GM23338 (cell line): Measurements from ENCODE around the gene TRAF4. TPM values are rescaled to one million over a fixed set of nuclear protein-coding genes. Genes with fewer than 3 reads are reported as not detected.

ENCODE experiments used
- ATAC-seq: fragments of 200-7000 bp; cut with Tn5 transposase; 3 replicates; pipeline ENCODE4 v1.9.1; 2020
- DNase-seq: peaks from one replicate; pipeline ENCODE4 v3.0.0-alpha.2; 2015; ENCODE audit warnings: low spot score
- H2AFZ ChIP-seq: fragments of 200-600 bp; sonication (generic); 2 replicates; pipeline ENCODE4 v1.8.0; 2016; ENCODE audit warnings: antibody characterized with exemption, mild to moderate bottlenecking, moderate library complexity
- H3F3A ChIP-seq: fragments of 200-600 bp; sonication (generic); replicated peaks from 2 replicates; pipeline ENCODE4 v1.8.0; 2017; ENCODE audit warnings: antibody characterized with exemption, mixed run types, low read depth
- H3K27ac ChIP-seq: fragments of 200-600 bp; sonication (generic); 2 replicates; pipeline ENCODE4 v1.6.1; 2016; ENCODE audit warnings: low read depth
- H3K27me3 ChIP-seq: fragments of 200-600 bp; sonication (generic); 2 replicates; pipeline ENCODE4 v1.8.0; 2016; ENCODE audit warnings: mild to moderate bottlenecking, mixed run types, moderate library complexity; ENCODE audit not compliant: insufficient read depth
- H3K36me3 ChIP-seq: fragments of 200-600 bp; sonication (generic); 2 replicates; pipeline ENCODE4 v1.8.0; 2016; ENCODE audit warnings: mild to moderate bottlenecking; ENCODE audit not compliant: insufficient read depth
- H3K4me1 ChIP-seq: fragments of 200-600 bp; sonication (generic); 2 replicates; pipeline ENCODE4 v1.8.0; 2016; ENCODE audit warnings: mild to moderate bottlenecking, moderate library complexity; ENCODE audit not compliant: insufficient read depth
- H3K4me2 ChIP-seq: fragments of 200-600 bp; sonication (generic); 2 replicates; pipeline ENCODE4 v1.7.1; 2017; ENCODE audit warnings: mixed run types
- H3K4me3 ChIP-seq: fragments of 200-600 bp; sonication (generic); 2 replicates; pipeline ENCODE4 v1.6.1; 2016; ENCODE audit warnings: mixed run types
- H3K79me2 ChIP-seq: fragments of 200-600 bp; sonication (generic); replicated peaks from 2 replicates; pipeline ENCODE4 v1.8.0; 2017; ENCODE audit warnings: mild to moderate bottlenecking; ENCODE audit not compliant: insufficient read depth
- H3K9me2 ChIP-seq: fragments of 200-600 bp; sonication (generic); 2 replicates; pipeline ENCODE4 v1.8.0; 2017; ENCODE audit not compliant: insufficient read depth
- H4K20me1 ChIP-seq: fragments of 200-600 bp; sonication (generic); replicated peaks from 2 replicates; pipeline ENCODE4 v1.8.0; 2017; ENCODE audit warnings: mild to moderate bottlenecking; ENCODE audit not compliant: insufficient read depth
- H3K27ac Mint-ChIP-seq: 2 replicates; pipeline ENCODE4 v1.8.0; 2020; ENCODE audit warnings: inconsistent platforms, mild to moderate bottlenecking, moderate library complexity, mixed read lengths
- H3K27me3 Mint-ChIP-seq: 3 replicates; pipeline ENCODE4 v1.8.0; 2022; ENCODE audit warnings: low read depth, mild to moderate bottlenecking, moderate library complexity, mixed read lengths, inconsistent platforms; ENCODE audit not compliant: insufficient read depth, poor library complexity
- H3K36me3 Mint-ChIP-seq: 3 replicates; pipeline ENCODE4 v1.8.0; 2021; ENCODE audit warnings: low read depth, mild to moderate bottlenecking, inconsistent platforms, moderate library complexity, mixed read lengths
- H3K4me1 Mint-ChIP-seq: 3 replicates; pipeline ENCODE4 v1.8.0; 2020; ENCODE audit warnings: mild to moderate bottlenecking, inconsistent platforms, mixed read lengths
- H3K4me3 Mint-ChIP-seq: 3 replicates; pipeline ENCODE4 v1.8.0; 2021; ENCODE audit warnings: moderate library complexity, mild to moderate bottlenecking, inconsistent platforms, mixed read lengths
- H3K9me3 Mint-ChIP-seq: 3 replicates; pipeline ENCODE4 v1.8.0; 2020; ENCODE audit warnings: moderate library complexity, mild to moderate bottlenecking, inconsistent platforms, mixed read lengths
- CREB1 ChIP-seq: fragments of 250-450 bp; sonication (Bioruptor Pico); IDR thresholded peaks from 2 replicates; pipeline ENCODE4 v1.5.0; 2020; ENCODE audit warnings: low read depth, mild to moderate bottlenecking, moderate library complexity
- EZH2phosphoT487 ChIP-seq: fragments of 200-600 bp; sonication (generic); IDR thresholded peaks from one replicate; pipeline ENCODE4 v1.8.1; 2018; ENCODE audit warnings: antibody characterized with exemption; ENCODE audit not compliant: unreplicated experiment
- JUNB ChIP-seq: IDR thresholded peaks from one replicate; pipeline ENCODE4 v1.6.1; 2016; ENCODE audit warnings: antibody characterized with exemption; ENCODE audit not compliant: unreplicated experiment
- NANOG ChIP-seq: IDR thresholded peaks from 2 replicates; pipeline ENCODE4 v1.6.1; 2016; ENCODE audit warnings: antibody characterized with exemption, borderline replicate concordance
- POLR2AphosphoS5 ChIP-seq: IDR thresholded peaks from 2 replicates; pipeline ENCODE4 v1.6.1; 2016; ENCODE audit warnings: antibody characterized with exemption, low read depth
- ZNF114 ChIP-seq: fragments of 250-450 bp; sonication (Bioruptor Pico); IDR thresholded peaks from 2 replicates; pipeline ENCODE4 v1.5.0; 2020; ENCODE audit warnings: mild to moderate bottlenecking, moderate library complexity
- polyA plus RNA-seq: library from polyadenylated mRNA; unstranded; fragments of >200 nt; fragmentation: Nextera tagmentation; extraction: Ambion mirVana; gene quantifications from 2 replicates; pipeline ENCODE4 v1.2.1, GENCODE V29; 2016
- total RNA-seq: library from RNA; depleted of rRNA; stranded (reverse); fragments of >200 nt; shearing (Covaris generic); gene quantifications from 2 replicates; pipeline ENCODE4 v1.2.3, GENCODE V29; 2014
- TF ChIP-seq, protein P1 (sequence below), 2 experiments: fragments of 200-600 bp in 1 of 2; sonication (generic) in 1 of 2; conservative IDR thresholded peaks; 2 replicates each; pipeline versions ENCODE4 v1.5.1 to v1.6.1; 2016 to 2017; ENCODE audit warnings: antibody characterized with exemption in 2 of 2, low read depth in 2 of 2, mild to moderate bottlenecking in 2 of 2, moderate library complexity in 1 of 2
- TF ChIP-seq, protein P2 (sequence below): fragments of 250-450 bp; sonication (Bioruptor Pico); IDR thresholded peaks from 2 replicates; pipeline ENCODE4 v1.5.0; 2020; ENCODE audit warnings: mild to moderate bottlenecking, moderate library complexity
- TF ChIP-seq, protein P3 (sequence below): IDR thresholded peaks from 2 replicates; pipeline ENCODE4 v1.6.1; 2016; ENCODE audit warnings: antibody characterized with exemption

Gene TRAF4
- total and polyA plus RNA-seq, 2 experiments from 2014 or later, result 63.5 to 152 TPM

DNA sequence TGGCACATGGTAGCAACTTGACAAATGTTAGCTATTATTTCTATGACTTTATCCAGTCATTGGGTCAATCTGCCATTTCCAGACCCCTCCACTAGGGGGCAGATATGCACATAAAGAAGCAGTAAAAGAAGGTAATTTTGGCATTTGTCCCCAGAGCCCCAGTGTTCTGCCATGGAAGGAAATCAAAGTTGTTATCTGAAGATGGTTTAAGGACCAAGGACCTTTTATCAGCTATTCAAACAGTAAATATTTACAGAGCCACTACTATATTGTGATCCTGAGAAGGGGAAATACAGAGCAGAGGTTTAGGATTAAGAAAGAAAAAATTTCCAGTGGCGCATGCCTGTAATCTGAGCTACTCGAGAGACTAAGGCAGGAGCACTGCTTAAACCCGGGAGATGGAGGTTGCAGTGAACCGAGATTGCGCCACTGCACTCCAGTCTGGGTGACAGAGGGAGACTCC is 20.0 kb downstream of the TRAF4 start:
- H3K9me2 ChIP-seq, result no peaks in the 10 kb centered on the region
- DNase-seq, result peak; percentile 89
- H3K27me3 ChIP-seq, result no peaks in the 10 kb centered on the region
- H3K9me3 Mint-ChIP-seq, result no peaks in the 10 kb centered on the region; the same call in 2 of the 3 replicates
- H3K4me3 Mint-ChIP-seq, result no peak overlapping the region
- H3K36me3 Mint-ChIP-seq, result peaks cover 53% of the 10 kb centered on the region
- peaks cover 55% of the 10 kb centered on the region for H3F3A ChIP-seq
- H4K20me1 ChIP-seq, result no peaks in the 10 kb centered on the region; the same call in 1 of the 2 replicates
- H3K4me1 Mint-ChIP-seq, result peaks cover 49% of the 10 kb centered on the region
- H2AFZ ChIP-seq, result no peak overlapping the region
- H3K4me3 ChIP-seq, result no peak overlapping the region
- ATAC-seq, result no peak; the same call in 1 of the 3 replicates
- no peak for TF ChIP-seq NANOG
- TF ChIP-seq, protein P1, sequence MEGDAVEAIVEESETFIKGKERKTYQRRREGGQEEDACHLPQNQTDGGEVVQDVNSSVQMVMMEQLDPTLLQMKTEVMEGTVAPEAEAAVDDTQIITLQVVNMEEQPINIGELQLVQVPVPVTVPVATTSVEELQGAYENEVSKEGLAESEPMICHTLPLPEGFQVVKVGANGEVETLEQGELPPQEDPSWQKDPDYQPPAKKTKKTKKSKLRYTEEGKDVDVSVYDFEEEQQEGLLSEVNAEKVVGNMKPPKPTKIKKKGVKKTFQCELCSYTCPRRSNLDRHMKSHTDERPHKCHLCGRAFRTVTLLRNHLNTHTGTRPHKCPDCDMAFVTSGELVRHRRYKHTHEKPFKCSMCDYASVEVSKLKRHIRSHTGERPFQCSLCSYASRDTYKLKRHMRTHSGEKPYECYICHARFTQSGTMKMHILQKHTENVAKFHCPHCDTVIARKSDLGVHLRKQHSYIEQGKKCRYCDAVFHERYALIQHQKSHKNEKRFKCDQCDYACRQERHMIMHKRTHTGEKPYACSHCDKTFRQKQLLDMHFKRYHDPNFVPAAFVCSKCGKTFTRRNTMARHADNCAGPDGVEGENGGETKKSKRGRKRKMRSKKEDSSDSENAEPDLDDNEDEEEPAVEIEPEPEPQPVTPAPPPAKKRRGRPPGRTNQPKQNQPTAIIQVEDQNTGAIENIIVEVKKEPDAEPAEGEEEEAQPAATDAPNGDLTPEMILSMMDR (conservative IDR thresholded peaks at IDR 0.05; ENCODE audit: low read depth in 2 of 2), result peak; percentile 77 to 98
- no peak overlapping the region for H3K4me2 ChIP-seq
- peak overlapping the region; percentile 71; the same call in 1 of the 2 replicates for H3K27ac Mint-ChIP-seq
- no peak overlapping the region for H3K27ac ChIP-seq
- peaks cover 14% of the 10 kb centered on the region for H3K27me3 Mint-ChIP-seq
- H3K4me1 ChIP-seq, result peaks cover 37% of the 10 kb centered on the region
- peaks cover 42% of the 10 kb centered on the region for H3K79me2 ChIP-seq
- peaks cover 13% of the 10 kb centered on the region; the same call in 1 of the 2 replicates for H3K36me3 ChIP-seq

DNA sequence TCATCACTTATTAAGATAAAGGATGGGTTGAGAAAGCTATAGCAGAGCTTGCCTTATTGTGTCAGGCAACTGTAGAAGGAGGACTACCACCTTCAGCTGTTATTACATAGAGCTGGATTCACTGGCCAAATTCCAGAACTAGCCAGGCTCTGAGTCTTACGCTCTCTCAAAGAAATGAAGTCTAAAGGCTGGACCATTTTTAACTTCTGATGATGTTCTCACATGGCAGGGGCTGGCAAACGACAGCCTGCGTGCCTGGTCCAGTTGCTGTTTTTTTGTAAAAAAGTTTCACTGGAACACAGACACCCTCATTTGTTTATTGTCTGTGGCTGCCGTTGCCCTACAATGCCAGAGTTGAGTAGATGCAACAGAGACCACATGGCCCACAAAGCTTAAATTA is 21.2 kb downstream of the TRAF4 start:
- peaks cover 53% of the 10 kb centered on the region for H3F3A ChIP-seq
- peaks cover 2% of the 10 kb centered on the region for H4K20me1 ChIP-seq
- peaks cover 48% of the 10 kb centered on the region for H3K36me3 Mint-ChIP-seq
- no peak overlapping the region for H3K4me3 ChIP-seq
- H3K4me1 ChIP-seq, result peaks cover 32% of the 10 kb centered on the region
- no peak overlapping the region for H3K4me3 Mint-ChIP-seq
- H3K9me3 Mint-ChIP-seq, result no peaks in the 10 kb centered on the region
- H3K9me2 ChIP-seq, result no peaks in the 10 kb centered on the region
- peaks cover 13% of the 10 kb centered on the region; the same call in 1 of the 2 replicates for H3K36me3 ChIP-seq
- H3K27me3 Mint-ChIP-seq, result peaks cover 11% of the 10 kb centered on the region
- DNase-seq (no peak), ATAC-seq (no peak)
- no peak overlapping the region for H3K4me2 ChIP-seq
- H3K27me3 ChIP-seq, result no peaks in the 10 kb centered on the region
- H3K27ac ChIP-seq, result peak overlapping the region; percentile 84; the same call in 1 of the 2 replicates
- H3K4me1 Mint-ChIP-seq, result peaks cover 45% of the 10 kb centered on the region
- H3K79me2 ChIP-seq, result peaks cover 48% of the 10 kb centered on the region
- H2AFZ ChIP-seq, result no peak overlapping the region
- no peak overlapping the region for H3K27ac Mint-ChIP-seq
- TF ChIP-seq NANOG (no peak), POLR2AphosphoS5 (no peak), EZH2phosphoT487 (no peak), JUNB (no peak), CREB1 (CRISPR knock-in tag) (no peak), ZNF114 (CRISPR knock-in tag) (no peak)
- TF ChIP-seq, protein P2, sequence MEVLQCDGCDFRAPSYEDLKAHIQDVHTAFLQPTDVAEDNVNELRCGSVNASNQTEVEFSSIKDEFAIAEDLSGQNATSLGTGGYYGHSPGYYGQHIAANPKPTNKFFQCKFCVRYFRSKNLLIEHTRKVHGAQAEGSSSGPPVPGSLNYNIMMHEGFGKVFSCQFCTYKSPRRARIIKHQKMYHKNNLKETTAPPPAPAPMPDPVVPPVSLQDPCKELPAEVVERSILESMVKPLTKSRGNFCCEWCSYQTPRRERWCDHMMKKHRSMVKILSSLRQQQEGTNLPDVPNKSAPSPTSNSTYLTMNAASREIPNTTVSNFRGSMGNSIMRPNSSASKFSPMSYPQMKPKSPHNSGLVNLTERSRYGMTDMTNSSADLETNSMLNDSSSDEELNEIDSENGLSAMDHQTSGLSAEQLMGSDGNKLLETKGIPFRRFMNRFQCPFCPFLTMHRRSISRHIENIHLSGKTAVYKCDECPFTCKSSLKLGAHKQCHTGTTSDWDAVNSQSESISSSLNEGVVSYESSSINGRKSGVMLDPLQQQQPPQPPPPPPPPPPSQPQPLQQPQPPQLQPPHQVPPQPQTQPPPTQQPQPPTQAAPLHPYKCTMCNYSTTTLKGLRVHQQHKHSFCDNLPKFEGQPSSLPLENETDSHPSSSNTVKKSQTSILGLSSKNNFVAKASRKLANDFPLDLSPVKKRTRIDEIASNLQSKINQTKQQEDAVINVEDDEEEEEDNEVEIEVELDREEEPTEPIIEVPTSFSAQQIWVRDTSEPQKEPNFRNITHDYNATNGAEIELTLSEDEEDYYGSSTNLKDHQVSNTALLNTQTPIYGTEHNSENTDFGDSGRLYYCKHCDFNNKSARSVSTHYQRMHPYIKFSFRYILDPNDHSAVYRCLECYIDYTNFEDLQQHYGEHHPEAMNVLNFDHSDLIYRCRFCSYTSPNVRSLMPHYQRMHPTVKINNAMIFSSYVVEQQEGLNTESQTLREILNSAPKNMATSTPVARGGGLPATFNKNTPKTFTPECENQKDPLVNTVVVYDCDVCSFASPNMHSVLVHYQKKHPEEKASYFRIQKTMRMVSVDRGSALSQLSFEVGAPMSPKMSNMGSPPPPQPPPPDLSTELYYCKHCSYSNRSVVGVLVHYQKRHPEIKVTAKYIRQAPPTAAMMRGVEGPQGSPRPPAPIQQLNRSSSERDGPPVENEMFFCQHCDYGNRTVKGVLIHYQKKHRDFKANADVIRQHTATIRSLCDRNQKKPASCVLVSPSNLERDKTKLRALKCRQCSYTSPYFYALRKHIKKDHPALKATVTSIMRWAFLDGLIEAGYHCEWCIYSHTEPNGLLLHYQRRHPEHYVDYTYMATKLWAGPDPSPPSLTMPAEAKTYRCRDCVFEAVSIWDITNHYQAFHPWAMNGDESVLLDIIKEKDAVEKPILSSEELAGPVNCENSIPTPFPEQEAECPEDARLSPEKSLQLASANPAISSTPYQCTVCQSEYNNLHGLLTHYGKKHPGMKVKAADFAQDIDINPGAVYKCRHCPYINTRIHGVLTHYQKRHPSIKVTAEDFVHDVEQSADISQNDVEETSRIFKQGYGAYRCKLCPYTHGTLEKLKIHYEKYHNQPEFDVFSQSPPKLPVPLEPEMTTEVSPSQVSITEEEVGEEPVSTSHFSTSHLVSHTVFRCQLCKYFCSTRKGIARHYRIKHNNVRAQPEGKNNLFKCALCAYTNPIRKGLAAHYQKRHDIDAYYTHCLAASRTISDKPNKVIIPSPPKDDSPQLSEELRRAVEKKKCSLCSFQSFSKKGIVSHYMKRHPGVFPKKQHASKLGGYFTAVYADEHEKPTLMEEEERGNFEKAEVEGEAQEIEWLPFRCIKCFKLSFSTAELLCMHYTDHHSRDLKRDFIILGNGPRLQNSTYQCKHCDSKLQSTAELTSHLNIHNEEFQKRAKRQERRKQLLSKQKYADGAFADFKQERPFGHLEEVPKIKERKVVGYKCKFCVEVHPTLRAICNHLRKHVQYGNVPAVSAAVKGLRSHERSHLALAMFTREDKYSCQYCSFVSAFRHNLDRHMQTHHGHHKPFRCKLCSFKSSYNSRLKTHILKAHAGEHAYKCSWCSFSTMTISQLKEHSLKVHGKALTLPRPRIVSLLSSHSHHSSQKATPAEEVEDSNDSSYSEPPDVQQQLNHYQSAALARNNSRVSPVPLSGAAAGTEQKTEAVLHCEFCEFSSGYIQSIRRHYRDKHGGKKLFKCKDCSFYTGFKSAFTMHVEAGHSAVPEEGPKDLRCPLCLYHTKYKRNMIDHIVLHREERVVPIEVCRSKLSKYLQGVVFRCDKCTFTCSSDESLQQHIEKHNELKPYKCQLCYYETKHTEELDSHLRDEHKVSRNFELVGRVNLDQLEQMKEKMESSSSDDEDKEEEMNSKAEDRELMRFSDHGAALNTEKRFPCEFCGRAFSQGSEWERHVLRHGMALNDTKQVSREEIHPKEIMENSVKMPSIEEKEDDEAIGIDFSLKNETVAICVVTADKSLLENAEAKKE (CRISPR knock-in tag), result no peak
- TF ChIP-seq, protein P3, sequence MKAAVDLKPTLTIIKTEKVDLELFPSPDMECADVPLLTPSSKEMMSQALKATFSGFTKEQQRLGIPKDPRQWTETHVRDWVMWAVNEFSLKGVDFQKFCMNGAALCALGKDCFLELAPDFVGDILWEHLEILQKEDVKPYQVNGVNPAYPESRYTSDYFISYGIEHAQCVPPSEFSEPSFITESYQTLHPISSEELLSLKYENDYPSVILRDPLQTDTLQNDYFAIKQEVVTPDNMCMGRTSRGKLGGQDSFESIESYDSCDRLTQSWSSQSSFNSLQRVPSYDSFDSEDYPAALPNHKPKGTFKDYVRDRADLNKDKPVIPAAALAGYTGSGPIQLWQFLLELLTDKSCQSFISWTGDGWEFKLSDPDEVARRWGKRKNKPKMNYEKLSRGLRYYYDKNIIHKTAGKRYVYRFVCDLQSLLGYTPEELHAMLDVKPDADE, result no peak
- TF ChIP-seq, protein P1 (conservative IDR thresholded peaks at IDR 0.05; ENCODE audit: low read depth in 2 of 2), result no peak
